Right atrium auricular region (tissue), 2 donors: ENCODE data around the gene HIPK2. TPM values are rescaled to one million over a fixed set of nuclear protein-coding genes. Genes with fewer than 3 reads are reported as not detected.

Source experiments
- DNase-seq: peaks from one replicate; pipeline ENCODE4 v3.0.0-alpha.2; 2019; ENCODE audit warnings: low spot score
- H3K27ac ChIP-seq, 2 donors: fragments of 200-600 bp; sonication (generic); 1 replicate in 1 of 2; 2 replicates in 1 of 2; pipeline ENCODE4 v1.5.1; 2016 to 2019
- H3K27me3 ChIP-seq, 2 donors: fragments of 200-600 bp; sonication (generic); one replicate each; pipeline versions ENCODE4 v1.5.1 to v1.6.0; 2017 to 2019
- H3K36me3 ChIP-seq: fragments of 200-600 bp; sonication (generic); one replicate; pipeline ENCODE4 v1.5.1; 2016
- H3K4me1 ChIP-seq, 2 donors: fragments of 200-600 bp; sonication (generic); one replicate each; pipeline versions ENCODE4 v1.5.1 to v1.6.0; 2017 to 2019
- H3K4me3 ChIP-seq, 2 donors: fragments of 200-600 bp; sonication (generic); 1 replicate in 1 of 2; 2 replicates in 1 of 2; pipeline ENCODE4 v1.5.1; 2017 to 2019; ENCODE audit warnings: mild to moderate bottlenecking in 1 of 2, moderate library complexity in 1 of 2
- H3K9me3 ChIP-seq, 2 donors: fragments of 200-600 bp; sonication (generic); one replicate each; pipeline ENCODE4 v1.5.1; 2019
- CTCF ChIP-seq, 2 donors: fragments of 200-600 bp; sonication (generic); IDR thresholded peaks; one replicate each; pipeline ENCODE4 v1.5.1; 2019; ENCODE audit warnings: antibody characterized with exemption in 2 of 2
- total RNA-seq, 2 donors: library from RNA; depleted of rRNA; stranded (reverse); fragments of >200 nt; gene quantifications; one replicate each; pipeline ENCODE4 v1.1.0, GENCODE V29; 2016

HIPK2 gene
- total RNA-seq, 2 donors from 2014 or later: 87.0 to 131 TPM

GRCh38 chr7:139821349-139822105, 43.7 kb upstream of the HIPK2 start:
- Histone ChIP-seq H3K4me1 (no peaks in the 10 kb centered on the region), H3K4me3 (no peak overlapping the region), H3K36me3 (no peaks in the 10 kb centered on the region), H3K9me3 (no peaks in the 10 kb centered on the region), H3K27me3 (no peaks in the 10 kb centered on the region), H3K27ac (no peak overlapping the region)
- peak; percentile 34 for DNase-seq
- TF ChIP-seq CTCF (IDR thresholded peaks at IDR 0.05): no peak

GRCh38 chr7:139820089-139820488, 42.3 kb upstream of the HIPK2 start:
- Histone ChIP-seq H3K9me3 (no peaks in the 10 kb centered on the region), H3K4me1 (no peaks in the 10 kb centered on the region), H3K36me3 (no peaks in the 10 kb centered on the region), H3K4me3 (no peak overlapping the region), H3K27me3 (no peaks in the 10 kb centered on the region), H3K27ac (no peak overlapping the region)
- no peak for DNase-seq
- no peak for TF ChIP-seq CTCF (IDR thresholded peaks at IDR 0.05)

DNA sequence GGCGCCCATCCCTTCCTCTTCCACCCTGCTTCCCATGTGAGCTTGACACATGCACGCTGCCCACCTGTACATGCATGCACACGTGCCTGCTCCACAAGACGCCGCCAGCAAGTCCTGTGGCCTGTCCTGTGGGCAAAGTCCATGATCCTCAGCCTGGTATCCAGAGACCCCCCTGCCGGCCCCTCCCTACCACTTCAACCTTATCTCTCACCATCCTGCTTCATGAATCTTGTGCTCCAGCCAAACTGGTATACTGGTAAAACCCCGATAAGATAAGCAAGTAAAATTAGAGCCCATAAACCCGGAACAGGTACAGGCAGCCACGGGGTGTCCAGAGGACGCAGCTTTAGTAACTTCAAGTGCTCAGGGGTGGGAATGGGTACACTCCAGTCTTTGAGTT, 39.5 kb upstream of the HIPK2 start:
- Histone ChIP-seq H3K9me3 (no peaks in the 10 kb centered on the region), H3K4me1 (no peaks in the 10 kb centered on the region), H3K27me3 (no peaks in the 10 kb centered on the region), H3K36me3 (no peaks in the 10 kb centered on the region), H3K4me3 (no peak overlapping the region), H3K27ac (no peak overlapping the region)
- no peak for TF ChIP-seq CTCF (IDR thresholded peaks at IDR 0.05)
- no peak for DNase-seq

DNA sequence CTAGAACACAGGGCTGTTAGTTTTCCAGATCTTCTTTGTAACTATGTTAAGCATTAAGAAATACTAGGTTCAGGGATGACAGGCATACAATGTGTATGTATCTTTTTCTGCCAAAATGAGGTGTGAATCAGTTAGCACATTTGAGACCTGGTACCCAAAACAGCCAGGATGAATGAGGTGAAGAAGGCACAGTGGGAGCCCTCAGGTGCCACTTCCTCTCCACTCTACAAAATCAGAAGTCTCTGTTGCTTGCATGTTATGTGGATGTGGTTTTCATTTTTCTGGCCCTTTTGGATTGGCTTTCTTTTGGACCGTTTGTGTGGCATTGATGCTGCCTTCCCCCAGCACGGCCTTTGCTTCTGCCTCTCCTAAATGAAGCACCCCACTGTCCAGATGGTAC, 35.9 kb upstream of the HIPK2 start:
- Histone ChIP-seq H3K27ac (no peak overlapping the region), H3K27me3 (no peaks in the 10 kb centered on the region), H3K36me3 (no peaks in the 10 kb centered on the region), H3K4me1 (no peaks in the 10 kb centered on the region), H3K9me3 (no peaks in the 10 kb centered on the region), H3K4me3 (no peak overlapping the region)
- no peak for TF ChIP-seq CTCF (IDR thresholded peaks at IDR 0.05)
- no peak for DNase-seq

GRCh38 chr7:139813151-139813550, 35.4 kb upstream of the HIPK2 start:
- Histone ChIP-seq H3K9me3 (no peaks in the 10 kb centered on the region), H3K4me3 (no peak overlapping the region), H3K27me3 (no peaks in the 10 kb centered on the region), H3K4me1 (no peaks in the 10 kb centered on the region), H3K27ac (no peak overlapping the region), H3K36me3 (no peaks in the 10 kb centered on the region)
- no peak for DNase-seq
- TF ChIP-seq CTCF (IDR thresholded peaks at IDR 0.05): no peak

- no peaks in the 10 kb centered on the region for H3K4me1 ChIP-seq
- TF ChIP-seq CTCF (IDR thresholded peaks at IDR 0.05): no peak
Observed at GRCh38 chr7:139811066-139811465, 33.3 kb upstream of the HIPK2 start.

More at GRCh38 chr7:139811066-139811465, 33.3 kb upstream of the HIPK2 start:
- H3K9me3 ChIP-seq: no peaks in the 10 kb centered on the region
- no peak overlapping the region for H3K4me3 ChIP-seq
- H3K27me3 ChIP-seq: no peaks in the 10 kb centered on the region
- no peaks in the 10 kb centered on the region for H3K36me3 ChIP-seq
- H3K27ac ChIP-seq: no peak overlapping the region
- DNase-seq: no peak
